HG03196 (cell line): Measurements from ENCODE around the gene NUDT2.
"Not testable (repeated sequence)": the region's sequence is repeated elsewhere in the genome, so short reads cannot be mapped to it uniquely, and the experiment has no call there.

Source experiments
- ATAC-seq: cut with Tn5 transposase; IDR thresholded peaks from one replicate; pipeline ENCODE4 v1.9.1; 2021; ENCODE audit not compliant: unreplicated experiment

Gene NUDT2

GRCh38 chr9:34334916-34335315 is 5.5 kb downstream of the NUDT2 start:
- no peak for ATAC-seq

- no peak for ATAC-seq
Observed at GRCh38 chr9:34335376-34335775, 6.0 kb downstream of the NUDT2 start.

GRCh38 chr9:34337403-34337802 is 8.0 kb downstream of the NUDT2 start:
- ATAC-seq: no peak

GRCh38 chr9:34338079-34338478 is 8.7 kb downstream of the NUDT2 start:
- ATAC-seq: not testable (repeated sequence)

- ATAC-seq: no peak
Observed at GRCh38 chr9:34338665-34339385, 9.5 kb downstream of the NUDT2 start.

- ATAC-seq: no peak
Observed at GRCh38 chr9:34341659-34342295, 12.4 kb downstream of the NUDT2 start.

- no peak for ATAC-seq
Observed at GRCh38 chr9:34343090-34343489, 13.7 kb downstream of the NUDT2 start.

- no peak for ATAC-seq
Observed at GRCh38 chr9:34343605-34344004, 14.2 kb downstream of the NUDT2 start.

- ATAC-seq: no peak
Observed at GRCh38 chr9:34346873-34347799, 17.8 kb downstream of the NUDT2 start.

GRCh38 chr9:34347800-34348158 is 18.4 kb downstream of the NUDT2 start:
- no peak for ATAC-seq

GRCh38 chr9:34349324-34349723 is 20.0 kb downstream of the NUDT2 start:
- no peak for ATAC-seq

GRCh38 chr9:34352122-34352652 is 22.8 kb downstream of the NUDT2 start:
- ATAC-seq: not testable (repeated sequence)

- ATAC-seq: not testable (repeated sequence)
Observed at GRCh38 chr9:34352957-34353356, 23.6 kb downstream of the NUDT2 start.

GRCh38 chr9:34362614-34363214 is 33.3 kb downstream of the NUDT2 start:
- ATAC-seq: no peak

- ATAC-seq: no peak
Observed at GRCh38 chr9:34363619-34364351, 34.4 kb downstream of the NUDT2 start.

GRCh38 chr9:34365282-34365681 is 35.9 kb downstream of the NUDT2 start:
- ATAC-seq: no peak

- no peak for ATAC-seq
Observed at GRCh38 chr9:34366365-34366764, 37.0 kb downstream of the NUDT2 start.

- not testable (repeated sequence) for ATAC-seq
Observed at GRCh38 chr9:34367751-34368410, 38.5 kb downstream of the NUDT2 start.

- ATAC-seq: not testable (repeated sequence)
Observed at GRCh38 chr9:34368796-34369195, 39.4 kb downstream of the NUDT2 start.

- ATAC-seq: no peak
Observed at GRCh38 chr9:34369636-34370035, 40.3 kb downstream of the NUDT2 start.
